Fibroblast of lung (primary cell): ENCODE measurements around the gene PXDN. TPM values are rescaled to one million over a fixed set of nuclear protein-coding genes. Genes with fewer than 3 reads are reported as not detected.
"Not testable (repeated sequence)": the region's sequence is repeated elsewhere in the genome, so short reads cannot be mapped to it uniquely, and the experiment has no call there.

Experiments used
- DNase-seq, 2 donors: peaks; one replicate each; pipeline versions ENCODE4 v3.0.0 to v3.0.0-alpha.2; 2010; ENCODE audit warnings: low read depth in 2 of 2
- H2AFZ ChIP-seq: 2 replicates; pipeline ENCODE4 v1.5.1; 2012; ENCODE audit warnings: low read length, control low read depth, inconsistent platforms
- H3K27ac ChIP-seq: 2 replicates; pipeline ENCODE4 v1.5.1; 2011; ENCODE audit warnings: low read length, control low read depth; ENCODE audit not compliant: insufficient read depth
- H3K27me3 ChIP-seq: 2 replicates; pipeline ENCODE4 v1.5.1; 2011; ENCODE audit warnings: mild to moderate bottlenecking, low read length; ENCODE audit not compliant: control insufficient read depth, insufficient read depth
- H3K36me3 ChIP-seq: 2 replicates; pipeline ENCODE4 v1.5.1; 2011; ENCODE audit warnings: low read length; ENCODE audit not compliant: control insufficient read depth, insufficient read depth
- H3K4me1 ChIP-seq: 2 replicates; pipeline ENCODE4 v1.5.1; 2011; ENCODE audit warnings: low read length; ENCODE audit not compliant: control insufficient read depth, insufficient read depth; ENCODE audit errors: extremely low read depth
- H3K4me2 ChIP-seq: 2 replicates; pipeline ENCODE4 v1.5.1; 2011; ENCODE audit warnings: low read length, control low read depth; ENCODE audit not compliant: insufficient read depth; ENCODE audit errors: extremely low read depth
- H3K4me3 ChIP-seq, 4 experiments: fragments of 200-600 bp in 1 of 4; sonication (generic) in 1 of 4; replicated peaks in 1 of 4; 2 replicates each; pipeline ENCODE4 v1.5.1; 2011 to 2016; ENCODE audit warnings: low read length in 4 of 4, low read depth in 3 of 4, mild to moderate bottlenecking in 3 of 4, control low read depth in 2 of 4, inconsistent platforms in 1 of 4, mixed read lengths in 1 of 4; ENCODE audit not compliant: insufficient read depth in 1 of 4; ENCODE audit errors: control extremely low read depth in 1 of 4
- H3K79me2 ChIP-seq: 2 replicates; pipeline ENCODE4 v1.5.1; 2012; ENCODE audit warnings: mild to moderate bottlenecking, low read length, inconsistent platforms; ENCODE audit not compliant: control insufficient read depth, insufficient read depth
- H3K9ac ChIP-seq: 2 replicates; pipeline ENCODE4 v1.5.1; 2011; ENCODE audit warnings: mild to moderate bottlenecking, low read length, control low read depth; ENCODE audit not compliant: insufficient read depth
- H3K9me3 ChIP-seq: 2 replicates; pipeline ENCODE4 v1.5.1; 2012; ENCODE audit warnings: low read depth, low read length; ENCODE audit not compliant: control insufficient read depth, insufficient read depth
- H4K20me1 ChIP-seq: 2 replicates; pipeline ENCODE4 v1.5.1; 2011; ENCODE audit warnings: low read length; ENCODE audit not compliant: control insufficient read depth, insufficient read depth; ENCODE audit errors: extremely low read depth
- EZH2 ChIP-seq: IDR thresholded peaks from 2 replicates; pipeline ENCODE4 v1.5.1; 2012; ENCODE audit warnings: low read length, control low read depth, mild to moderate bottlenecking; ENCODE audit errors: missing control alignments
- polyA plus RNA-seq, 2 donors: library from polyadenylated mRNA; depleted of rRNA in 1 of 2; stranded (reverse) in 1 of 2; unstranded in 1 of 2; fragments of >200 nt; gene quantifications; 2 replicates each; pipeline ENCODE4 v1.2.1, GENCODE V29; 2011 to 2012; ENCODE audit warnings: missing spikeins in 1 of 2
- total RNA-seq: library from RNA; depleted of rRNA; stranded (reverse); fragments of >200 nt; gene quantifications from 2 replicates; pipeline ENCODE4 v1.2.1, GENCODE V29; 2014
- TF ChIP-seq, protein P1 (sequence below), 2 donors: IDR thresholded peaks in 1 of 2; conservative IDR thresholded peaks in 1 of 2; 1 replicate in 1 of 2; 2 replicates in 1 of 2; pipeline ENCODE4 v1.5.1; 2011 to 2012; ENCODE audit warnings: low read length in 2 of 2, control low read depth in 1 of 2, inconsistent platforms in 1 of 2, low read depth in 1 of 2, mild to moderate bottlenecking in 1 of 2

PXDN gene
- total and polyA plus RNA-seq, 2 donors (not counting 1 experiment from before 2014, with no cell fraction given): 153 to 298 TPM

DNA sequence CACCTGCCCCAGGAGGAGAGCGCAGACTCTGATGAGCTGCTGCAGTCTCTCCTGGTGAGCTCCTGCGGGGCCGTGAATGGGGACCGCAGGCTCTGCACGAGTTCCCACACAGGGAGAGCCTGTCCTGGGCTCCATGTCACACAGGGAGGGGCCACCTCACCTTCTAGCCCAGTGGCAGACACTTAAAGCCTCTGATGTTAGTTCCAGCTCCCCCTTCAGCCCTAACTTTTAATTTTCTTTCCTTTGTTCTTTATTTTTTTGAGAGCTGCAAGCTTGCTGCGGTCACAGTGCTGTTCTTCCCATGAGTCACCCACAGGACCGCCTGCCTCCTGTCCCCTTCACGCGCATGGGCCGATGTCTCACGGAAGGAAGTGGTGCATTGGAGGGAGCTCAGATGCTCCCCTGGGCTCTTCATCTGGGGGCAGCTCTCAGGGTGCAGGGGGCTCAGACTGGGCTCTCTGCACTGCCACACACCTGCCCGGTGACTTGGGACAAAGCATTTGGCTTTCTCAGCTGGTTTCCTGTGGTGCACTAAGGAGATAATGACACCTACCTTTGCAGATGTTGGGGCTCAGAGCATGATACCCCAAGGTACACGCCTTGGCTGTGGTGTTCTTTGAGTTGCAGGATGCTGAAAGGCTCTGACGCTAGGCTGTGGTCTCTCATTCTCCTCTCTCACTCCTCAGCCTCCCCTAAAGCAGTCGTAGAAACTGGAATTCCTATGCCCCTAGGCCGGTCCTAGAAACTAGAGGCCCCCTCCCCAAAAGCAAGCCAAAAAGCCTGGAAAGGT, 37.2 kb upstream of the PXDN start:
- Histone ChIP-seq H3K9me3 (no peaks in the 10 kb centered on the region), H3K4me2 (no peak overlapping the region), H3K9ac (no peak overlapping the region), H2AFZ (no peak overlapping the region), H3K4me3 (no peak overlapping the region), H3K27ac (no peak overlapping the region), H3K79me2 (no peaks in the 10 kb centered on the region), H3K4me1 (no peaks in the 10 kb centered on the region), H3K36me3 (no peaks in the 10 kb centered on the region), H3K27me3 (peaks cover 13% of the 10 kb centered on the region), H4K20me1 (no peaks in the 10 kb centered on the region)
- peak in 1 of 2 donors; percentile 55 for DNase-seq
- TF ChIP-seq EZH2: no peak
- TF ChIP-seq, protein P1, sequence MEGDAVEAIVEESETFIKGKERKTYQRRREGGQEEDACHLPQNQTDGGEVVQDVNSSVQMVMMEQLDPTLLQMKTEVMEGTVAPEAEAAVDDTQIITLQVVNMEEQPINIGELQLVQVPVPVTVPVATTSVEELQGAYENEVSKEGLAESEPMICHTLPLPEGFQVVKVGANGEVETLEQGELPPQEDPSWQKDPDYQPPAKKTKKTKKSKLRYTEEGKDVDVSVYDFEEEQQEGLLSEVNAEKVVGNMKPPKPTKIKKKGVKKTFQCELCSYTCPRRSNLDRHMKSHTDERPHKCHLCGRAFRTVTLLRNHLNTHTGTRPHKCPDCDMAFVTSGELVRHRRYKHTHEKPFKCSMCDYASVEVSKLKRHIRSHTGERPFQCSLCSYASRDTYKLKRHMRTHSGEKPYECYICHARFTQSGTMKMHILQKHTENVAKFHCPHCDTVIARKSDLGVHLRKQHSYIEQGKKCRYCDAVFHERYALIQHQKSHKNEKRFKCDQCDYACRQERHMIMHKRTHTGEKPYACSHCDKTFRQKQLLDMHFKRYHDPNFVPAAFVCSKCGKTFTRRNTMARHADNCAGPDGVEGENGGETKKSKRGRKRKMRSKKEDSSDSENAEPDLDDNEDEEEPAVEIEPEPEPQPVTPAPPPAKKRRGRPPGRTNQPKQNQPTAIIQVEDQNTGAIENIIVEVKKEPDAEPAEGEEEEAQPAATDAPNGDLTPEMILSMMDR (conservative IDR thresholded peaks at IDR 0.05 in 1 of 2, IDR thresholded peaks at IDR 0.05 in 1 of 2; ENCODE audit: low read depth in 1 of 2, low read length in 2 of 2): no peak

DNA sequence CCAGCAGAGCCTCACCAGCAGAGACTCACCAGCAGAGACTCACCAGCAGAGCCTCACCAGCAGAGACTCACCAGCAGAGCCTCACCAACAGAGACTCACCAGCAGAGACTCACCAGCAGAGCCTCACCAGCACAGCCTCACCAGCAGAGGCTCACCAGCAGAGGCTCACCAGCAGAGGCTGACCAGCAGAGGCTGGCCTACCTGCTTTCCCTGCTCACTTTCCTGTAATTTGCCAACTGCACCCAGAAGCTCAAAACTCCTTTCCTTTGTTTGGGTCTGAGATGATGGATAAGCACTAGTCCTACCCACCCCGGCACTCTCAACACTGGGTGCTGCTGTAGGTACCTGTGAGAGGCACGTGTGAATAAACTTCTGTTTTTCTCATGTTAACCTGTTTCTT, 36.4 kb upstream of the PXDN start:
- no peak overlapping the region for H3K27ac ChIP-seq
- H3K4me2 ChIP-seq: no peak overlapping the region
- no peaks in the 10 kb centered on the region for H3K36me3 ChIP-seq
- no peaks in the 10 kb centered on the region for H4K20me1 ChIP-seq
- no peak for TF ChIP-seq EZH2
- TF ChIP-seq, protein P1 (conservative IDR thresholded peaks at IDR 0.05 in 1 of 2, IDR thresholded peaks at IDR 0.05 in 1 of 2; ENCODE audit: low read depth in 1 of 2, low read length in 2 of 2): no peak
- H3K9me3 ChIP-seq: no peaks in the 10 kb centered on the region
- H3K9ac ChIP-seq: no peak overlapping the region
- no peak for DNase-seq
- H3K27me3 ChIP-seq: peaks cover 13% of the 10 kb centered on the region
- no peak overlapping the region for H3K4me3 ChIP-seq
- H2AFZ ChIP-seq: no peak overlapping the region
- H3K79me2 ChIP-seq: no peaks in the 10 kb centered on the region
- no peaks in the 10 kb centered on the region for H3K4me1 ChIP-seq

DNA sequence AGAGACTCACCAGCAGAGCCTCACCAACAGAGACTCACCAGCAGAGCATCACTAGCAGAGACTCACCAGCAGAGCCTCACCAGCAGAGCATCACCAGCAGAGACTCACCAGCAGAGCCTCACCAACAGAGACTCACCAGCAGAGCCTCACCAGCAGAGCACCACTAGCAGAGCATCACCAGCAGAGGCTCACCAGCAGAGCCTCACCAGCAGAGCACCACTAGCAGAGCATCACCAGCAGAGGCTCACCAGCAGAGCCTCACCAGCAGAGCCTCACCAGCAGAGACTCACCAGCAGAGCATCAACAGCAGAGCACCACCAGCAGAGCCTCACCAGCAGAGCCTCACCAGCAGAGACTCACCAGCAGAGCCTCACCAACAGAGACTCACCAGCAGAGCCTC, 35.7 kb upstream of the PXDN start:
- H3K9ac ChIP-seq, H3K4me2 ChIP-seq, H3K27ac ChIP-seq, DNase-seq, H3K4me1 ChIP-seq, H3K9me3 ChIP-seq, H4K20me1 ChIP-seq, H3K4me3 ChIP-seq, H3K36me3 ChIP-seq, H3K79me2 ChIP-seq, H2AFZ ChIP-seq: not testable (repeated sequence)
- peaks cover 13% of the 10 kb centered on the region for H3K27me3 ChIP-seq
